Ovary (tissue), 3 donors: ENCODE results near the gene SIL1.

Experiments
- EP300 ChIP-seq: sonication (generic); formaldehyde crosslinking; IDR thresholded peaks from one replicate; pipeline ENCODE4 v1.6.1; 2017; ENCODE audit warnings: antibody characterized with exemption
- TF ChIP-seq, protein P1 (sequence below), 3 donors: fragments of 450-650 bp in 2 of 3; fragments of 200-600 bp in 1 of 3; IDR thresholded peaks; one replicate each; pipeline versions ENCODE4 v1.5.1 to v1.8.0; 2016 to 2022; ENCODE audit warnings: antibody characterized with exemption in 3 of 3, mild to moderate bottlenecking in 1 of 3
- donor health status: DM: no; HTN: no; CAD: no.

DNA sequence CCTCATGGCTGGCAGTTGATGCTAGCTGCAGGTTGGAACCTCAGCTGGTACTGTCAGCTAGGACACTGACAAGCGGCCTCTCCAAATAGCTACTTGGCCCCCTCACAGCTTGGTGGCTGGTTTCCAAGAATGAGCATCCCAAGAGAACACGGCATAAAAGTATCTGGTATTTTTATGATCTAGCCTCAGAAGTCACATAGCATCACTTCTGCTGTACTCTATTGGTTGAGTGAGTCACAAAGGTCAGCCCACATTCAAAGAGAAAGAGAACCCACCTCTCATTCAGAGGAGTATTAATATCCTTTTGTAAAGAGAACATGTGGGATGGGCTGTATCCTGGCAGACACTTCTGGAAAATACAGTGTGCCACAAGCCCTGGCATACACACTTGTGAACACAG, 6.0 kb upstream of the SIL1 start:
- TF ChIP-seq, protein P1, sequence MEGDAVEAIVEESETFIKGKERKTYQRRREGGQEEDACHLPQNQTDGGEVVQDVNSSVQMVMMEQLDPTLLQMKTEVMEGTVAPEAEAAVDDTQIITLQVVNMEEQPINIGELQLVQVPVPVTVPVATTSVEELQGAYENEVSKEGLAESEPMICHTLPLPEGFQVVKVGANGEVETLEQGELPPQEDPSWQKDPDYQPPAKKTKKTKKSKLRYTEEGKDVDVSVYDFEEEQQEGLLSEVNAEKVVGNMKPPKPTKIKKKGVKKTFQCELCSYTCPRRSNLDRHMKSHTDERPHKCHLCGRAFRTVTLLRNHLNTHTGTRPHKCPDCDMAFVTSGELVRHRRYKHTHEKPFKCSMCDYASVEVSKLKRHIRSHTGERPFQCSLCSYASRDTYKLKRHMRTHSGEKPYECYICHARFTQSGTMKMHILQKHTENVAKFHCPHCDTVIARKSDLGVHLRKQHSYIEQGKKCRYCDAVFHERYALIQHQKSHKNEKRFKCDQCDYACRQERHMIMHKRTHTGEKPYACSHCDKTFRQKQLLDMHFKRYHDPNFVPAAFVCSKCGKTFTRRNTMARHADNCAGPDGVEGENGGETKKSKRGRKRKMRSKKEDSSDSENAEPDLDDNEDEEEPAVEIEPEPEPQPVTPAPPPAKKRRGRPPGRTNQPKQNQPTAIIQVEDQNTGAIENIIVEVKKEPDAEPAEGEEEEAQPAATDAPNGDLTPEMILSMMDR (IDR thresholded peaks at IDR 0.05): no peak
- TF ChIP-seq EP300: no peak
